PC-3 (cell line): Measurements from ENCODE around the gene NAP1L4.

Experiments
- CTCF ChIP-seq: fragments of 300-600 bp; sonication (generic); conservative IDR thresholded peaks from 2 replicates; pipeline ENCODE4 v1.5.1; 2017; ENCODE audit warnings: antibody characterized with exemption, low read depth, mild to moderate bottlenecking, low read length
- EZH2phosphoT487 ChIP-seq: fragments of 300-600 bp; sonication (generic); IDR thresholded peaks from 2 replicates; pipeline ENCODE4 v1.6.1; 2018; ENCODE audit warnings: mild to moderate bottlenecking, antibody characterized with exemption, low read length, borderline replicate concordance

GRCh38 chr11:3002351-3002861, 10.3 kb upstream of the NAP1L4 start:
- TF ChIP-seq CTCF: no peak
- no peak for TF ChIP-seq EZH2phosphoT487
